GM21381 (cell line): Measurements from ENCODE around the gene HSD17B1.
"Not testable (repeated sequence)": the region's sequence is repeated elsewhere in the genome, so short reads cannot be mapped to it uniquely, and the experiment has no call there.

ENCODE experiments used
- ATAC-seq: cut with Tn5 transposase; IDR thresholded peaks from one replicate; pipeline ENCODE4 v1.9.1; 2021; ENCODE audit warnings: mild to moderate bottlenecking, moderate library complexity; ENCODE audit not compliant: unreplicated experiment

Gene HSD17B1

GRCh38 chr17:42552736-42553135 lies at the start of gene HSD17B1:
Gene HSD17B1, plus strand, starts transcription at chr17:42552923. Its CDS starts 11 bp downstream, at chr17:42552934.
- ATAC-seq: not testable (repeated sequence)

- ATAC-seq: no peak
These were observed 49.8 kb upstream of the HSD17B1 start for GRCh38 chr17:42502926-42503325.

GRCh38 chr17:42507671-42508070 lies 45.1 kb upstream of the HSD17B1 start:
- no peak for ATAC-seq

GRCh38 chr17:42508426-42509165 lies 44.1 kb upstream of the HSD17B1 start:
- ATAC-seq: no peak

GRCh38 chr17:42509409-42509808 lies 43.3 kb upstream of the HSD17B1 start:
- ATAC-seq: no peak

GRCh38 chr17:42509841-42510240 lies 42.9 kb upstream of the HSD17B1 start:
- ATAC-seq: no peak

- ATAC-seq: no peak
These were observed 40.5 kb upstream of the HSD17B1 start for GRCh38 chr17:42512246-42512645.

GRCh38 chr17:42512733-42513251 lies 39.9 kb upstream of the HSD17B1 start:
- no peak for ATAC-seq

GRCh38 chr17:42513686-42514085 lies 39.0 kb upstream of the HSD17B1 start:
- ATAC-seq: no peak

- ATAC-seq: no peak
These were observed 38.4 kb upstream of the HSD17B1 start for GRCh38 chr17:42514279-42514678.

GRCh38 chr17:42514867-42515266 lies 37.9 kb upstream of the HSD17B1 start:
- ATAC-seq: no peak

GRCh38 chr17:42517516-42517915 lies 35.2 kb upstream of the HSD17B1 start:
- ATAC-seq: no peak

GRCh38 chr17:42518046-42518754 lies 34.5 kb upstream of the HSD17B1 start:
- ATAC-seq: no peak

- ATAC-seq: no peak
These were observed 33.8 kb upstream of the HSD17B1 start for GRCh38 chr17:42518755-42519545.

GRCh38 chr17:42519546-42520491 lies 32.9 kb upstream of the HSD17B1 start:
- no peak for ATAC-seq

- ATAC-seq: no peak
These were observed 32.2 kb upstream of the HSD17B1 start for GRCh38 chr17:42520540-42520951.

GRCh38 chr17:42521036-42521435 lies 31.7 kb upstream of the HSD17B1 start:
- ATAC-seq: no peak

GRCh38 chr17:42521666-42522262 lies 31.0 kb upstream of the HSD17B1 start:
- ATAC-seq: no peak

GRCh38 chr17:42522263-42522790 lies 30.4 kb upstream of the HSD17B1 start:
- ATAC-seq: no peak
